Measurements from ENCODE around the gene PNMA8B.

PNMA8B gene

DNA sequence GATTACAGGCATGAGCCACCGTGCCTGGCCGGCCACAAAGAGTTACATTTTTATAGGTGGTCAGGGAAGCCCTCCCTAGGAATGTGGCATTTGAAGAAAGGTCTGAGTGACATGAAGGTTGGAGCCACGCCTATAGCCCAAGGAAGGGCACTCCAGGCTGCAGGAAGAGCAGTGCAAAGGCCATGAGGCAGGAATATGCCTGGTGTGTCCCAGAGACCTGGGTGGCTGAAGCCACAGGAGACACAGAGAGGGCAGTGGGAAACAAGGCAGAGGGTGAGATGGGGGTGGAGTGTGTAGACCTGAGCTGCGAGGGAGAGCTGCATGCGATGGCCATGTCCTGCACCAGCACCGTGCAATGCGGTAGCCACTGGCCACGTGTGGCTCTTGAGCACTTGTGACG, 4.9 kb downstream of the PNMA8B start:
- Mint-ChIP-seq H3K27ac (ENCODE audit: low read depth) (no peak overlapping the region), H3K4me1 (peaks cover 21% of the 10 kb centered on the region), H3K27me3 (peaks cover 92% of the 10 kb centered on the region), H3K36me3 (ENCODE audit: insufficient read depth) (peaks cover 6% of the 10 kb centered on the region), H3K4me3 (no peak overlapping the region), H3K9me3 (no peaks in the 10 kb centered on the region)
- DNase-seq (ENCODE audit: low spot score in 2 of 2) (no peak), ATAC-seq (replicated peaks; ENCODE audit: extremely low read depth, poor library complexity, severe bottlenecking) (no peak)

DNA sequence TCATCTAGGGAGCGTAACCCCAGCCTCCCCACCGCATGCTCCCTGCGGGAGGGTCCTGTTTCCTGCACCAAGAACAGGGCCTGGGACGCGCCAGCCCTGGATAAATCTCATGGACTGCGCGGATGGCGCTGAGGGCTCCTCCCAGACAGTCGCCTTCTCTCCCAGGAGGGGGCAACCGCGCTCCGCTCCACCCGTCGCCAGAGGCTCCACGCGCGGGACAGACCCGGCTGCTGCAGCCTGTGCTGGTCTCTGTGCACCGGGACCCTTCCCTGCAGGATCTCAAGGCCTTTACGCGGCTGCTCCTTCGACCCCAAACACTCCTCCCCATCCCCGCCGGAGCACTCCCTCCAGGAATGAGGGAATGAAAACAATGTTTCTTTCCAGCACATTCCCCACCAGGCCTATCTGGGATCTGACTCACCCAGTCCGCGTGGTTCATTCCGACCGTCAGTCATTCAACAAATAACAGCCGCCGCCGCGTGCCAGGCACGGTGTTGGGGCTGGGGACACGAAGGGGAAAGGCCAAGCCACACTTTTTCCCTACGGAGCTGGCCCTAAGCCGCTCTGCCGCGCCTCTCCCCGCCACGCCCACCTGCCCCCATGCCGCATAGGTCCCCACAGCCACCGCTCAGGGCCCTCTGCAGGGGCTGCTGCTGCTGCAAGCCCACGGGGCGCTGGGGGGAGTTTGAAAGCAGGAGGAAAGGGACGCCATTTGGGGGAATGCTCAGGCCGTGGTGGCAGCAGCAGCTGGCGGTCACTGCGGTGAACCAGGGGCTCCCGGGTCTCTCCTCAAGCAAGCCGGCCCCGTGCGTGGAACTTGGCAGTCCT, 6.0 kb downstream of the PNMA8B start:
- H3K27ac Mint-ChIP-seq (ENCODE audit: low read depth), result no peak overlapping the region
- DNase-seq (ENCODE audit: low spot score in 2 of 2) (no peak), ATAC-seq (replicated peaks; ENCODE audit: extremely low read depth, poor library complexity, severe bottlenecking) (no peak)
- no peak overlapping the region for H3K4me3 Mint-ChIP-seq
- peaks cover 6% of the 10 kb centered on the region for H3K36me3 Mint-ChIP-seq (ENCODE audit: insufficient read depth)
- peaks cover 98% of the 10 kb centered on the region for H3K27me3 Mint-ChIP-seq
- no peaks in the 10 kb centered on the region for H3K9me3 Mint-ChIP-seq
- peaks cover 20% of the 10 kb centered on the region for H3K4me1 Mint-ChIP-seq

GRCh38 chr19:46488551-46488950, 7.1 kb downstream of the PNMA8B start:
- DNase-seq (ENCODE audit: low spot score in 2 of 2), result no peak
- no peak for ATAC-seq (replicated peaks; ENCODE audit: extremely low read depth, poor library complexity, severe bottlenecking)
- H3K36me3 Mint-ChIP-seq (ENCODE audit: insufficient read depth), result peaks cover 5% of the 10 kb centered on the region
- no peak overlapping the region for H3K4me3 Mint-ChIP-seq
- H3K27me3 Mint-ChIP-seq, result peaks cover 98% of the 10 kb centered on the region
- no peaks in the 10 kb centered on the region for H3K9me3 Mint-ChIP-seq
- H3K27ac Mint-ChIP-seq (ENCODE audit: low read depth), result no peak overlapping the region
- H3K4me1 Mint-ChIP-seq, result peaks cover 11% of the 10 kb centered on the region

DNA sequence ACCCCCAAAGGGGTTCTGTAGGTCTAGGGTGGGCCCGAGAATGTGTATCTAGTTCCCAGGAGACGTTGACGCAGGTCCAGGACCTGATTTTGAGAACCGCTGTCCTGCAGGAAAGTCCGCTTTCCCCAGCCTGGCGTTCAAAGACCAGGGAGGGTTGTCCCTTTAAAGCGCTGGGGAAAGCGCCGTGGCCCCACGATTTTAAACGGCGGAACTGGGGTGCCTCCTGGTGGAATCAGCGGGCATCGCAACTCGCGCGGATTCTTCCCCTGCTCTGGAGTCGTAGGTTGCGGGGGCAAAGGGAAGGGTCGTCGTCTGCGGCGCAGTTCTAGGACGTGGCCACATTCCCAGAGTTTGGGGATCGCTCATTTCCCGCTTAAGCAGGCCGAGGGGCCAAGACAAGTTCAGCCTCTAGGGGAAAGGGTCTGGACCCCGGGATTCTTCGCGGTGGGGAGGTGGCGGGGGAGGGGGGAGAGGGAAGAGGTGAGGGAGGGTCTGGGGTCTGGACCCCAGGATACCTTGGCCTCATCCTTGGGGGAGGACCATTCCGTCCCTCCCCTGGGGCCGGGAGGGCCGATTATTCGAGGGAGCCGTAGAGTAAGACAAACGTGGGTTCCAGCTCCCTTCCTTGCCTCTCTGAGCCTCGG, 7.7 kb downstream of the PNMA8B start:
- ATAC-seq (replicated peaks; ENCODE audit: extremely low read depth, poor library complexity, severe bottlenecking) (peak; percentile 46), DNase-seq (ENCODE audit: low spot score in 2 of 2) (peak; percentile 55 to 78)
- Mint-ChIP-seq H3K4me3 (no peak overlapping the region), H3K27ac (ENCODE audit: low read depth) (no peak overlapping the region), H3K27me3 (peaks cover 95% of the 10 kb centered on the region), H3K36me3 (ENCODE audit: insufficient read depth) (peaks cover 5% of the 10 kb centered on the region), H3K9me3 (no peaks in the 10 kb centered on the region), H3K4me1 (peaks cover 11% of the 10 kb centered on the region)

GRCh38 chr19:46487178-46487801, 8.4 kb downstream of the PNMA8B start:
- peaks cover 5% of the 10 kb centered on the region for H3K36me3 Mint-ChIP-seq (ENCODE audit: insufficient read depth)
- H3K4me1 Mint-ChIP-seq, result peaks cover 11% of the 10 kb centered on the region
- no peak for ATAC-seq (replicated peaks; ENCODE audit: extremely low read depth, poor library complexity, severe bottlenecking)
- H3K9me3 Mint-ChIP-seq, result no peaks in the 10 kb centered on the region
- DNase-seq (ENCODE audit: low spot score in 2 of 2), result no peak
- H3K27ac Mint-ChIP-seq (ENCODE audit: low read depth), result no peak overlapping the region
- H3K27me3 Mint-ChIP-seq, result peaks cover 96% of the 10 kb centered on the region
- H3K4me3 Mint-ChIP-seq, result no peak overlapping the region

DNA sequence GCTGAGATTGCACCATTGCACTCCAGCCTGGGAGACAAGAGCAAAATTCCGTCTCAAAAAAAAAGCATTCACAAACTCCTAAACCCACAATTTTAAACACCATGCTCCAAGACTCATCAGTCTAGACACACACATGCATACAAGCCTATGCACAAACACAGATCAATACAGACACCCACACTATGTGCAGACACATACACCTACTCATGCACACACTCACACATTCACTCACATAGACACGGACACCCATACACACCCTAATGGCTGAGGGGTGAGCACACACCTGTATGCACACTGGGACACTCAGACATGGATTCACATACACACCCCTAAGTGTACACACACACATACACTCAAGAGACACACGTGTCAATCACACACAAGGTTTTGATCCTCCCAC, 9.3 kb downstream of the PNMA8B start:
- Mint-ChIP-seq H3K4me3 (no peak overlapping the region), H3K27ac (ENCODE audit: low read depth) (no peak overlapping the region), H3K4me1 (peaks cover 11% of the 10 kb centered on the region), H3K27me3 (peaks cover 96% of the 10 kb centered on the region), H3K36me3 (ENCODE audit: insufficient read depth) (peaks cover 5% of the 10 kb centered on the region), H3K9me3 (no peaks in the 10 kb centered on the region)
- no peak for ATAC-seq (replicated peaks; ENCODE audit: extremely low read depth, poor library complexity, severe bottlenecking)
- DNase-seq (ENCODE audit: low spot score in 2 of 2), result no peak

DNA sequence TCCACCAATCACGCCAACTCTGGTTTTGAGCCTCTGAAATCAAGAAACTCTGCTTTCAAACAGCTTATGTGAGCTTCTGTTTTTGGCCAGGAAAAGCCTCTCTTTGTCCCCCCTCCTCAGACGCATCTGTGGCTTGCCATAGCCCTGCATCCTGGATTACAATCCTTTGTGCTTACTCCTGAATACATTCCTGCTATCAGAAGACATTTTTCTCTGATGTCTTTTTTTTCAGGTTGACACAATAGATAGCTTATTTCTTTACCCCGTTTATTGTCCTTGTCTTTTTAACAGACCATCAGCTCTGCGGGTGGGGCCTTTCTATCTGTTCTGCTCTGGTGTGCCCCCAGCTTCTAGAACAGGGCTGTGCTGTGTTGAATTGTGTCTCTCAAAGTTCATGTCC, 11.0 kb downstream of the PNMA8B start:
- H3K4me1 Mint-ChIP-seq, result peaks cover 11% of the 10 kb centered on the region
- ATAC-seq (replicated peaks; ENCODE audit: extremely low read depth, poor library complexity, severe bottlenecking), result no peak
- no peaks in the 10 kb centered on the region for H3K9me3 Mint-ChIP-seq
- H3K4me3 Mint-ChIP-seq, result no peak overlapping the region
- DNase-seq (ENCODE audit: low spot score in 2 of 2), result no peak
- no peak overlapping the region for H3K27ac Mint-ChIP-seq (ENCODE audit: low read depth)
- H3K36me3 Mint-ChIP-seq (ENCODE audit: insufficient read depth), result peaks cover 3% of the 10 kb centered on the region
- peaks cover 90% of the 10 kb centered on the region for H3K27me3 Mint-ChIP-seq

- Mint-ChIP-seq H3K27me3 (peaks cover 86% of the 10 kb centered on the region), H3K36me3 (ENCODE audit: insufficient read depth) (peaks cover 3% of the 10 kb centered on the region), H3K4me1 (peaks cover 5% of the 10 kb centered on the region), H3K4me3 (no peak overlapping the region), H3K9me3 (no peaks in the 10 kb centered on the region), H3K27ac (ENCODE audit: low read depth) (no peak overlapping the region)
- no peak for ATAC-seq (replicated peaks; ENCODE audit: extremely low read depth, poor library complexity, severe bottlenecking)
- no peak for DNase-seq (ENCODE audit: low spot score in 2 of 2)
Observed at GRCh38 chr19:46482631-46483030, 13.0 kb downstream of the PNMA8B start.

DNA sequence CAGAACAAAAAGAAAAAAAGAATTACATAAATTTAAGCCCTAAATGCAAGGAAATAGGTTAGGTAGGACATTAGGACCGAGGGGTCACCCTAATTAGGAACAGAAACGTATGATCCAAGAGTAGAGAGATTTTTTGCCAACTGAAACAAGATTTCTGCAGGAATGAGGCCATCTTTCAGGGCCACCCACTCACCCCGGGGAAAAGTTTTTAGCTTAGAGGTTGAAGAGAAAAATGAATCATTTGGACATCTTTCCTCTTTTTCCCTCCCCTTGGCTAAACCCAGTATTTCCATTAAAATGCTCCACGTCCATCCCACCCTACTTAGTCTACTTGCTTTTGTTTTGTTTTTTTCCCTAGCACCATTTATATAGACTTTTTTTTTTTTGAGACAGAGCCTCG, 13.7 kb downstream of the PNMA8B start:
- DNase-seq (ENCODE audit: low spot score in 2 of 2) (no peak), ATAC-seq (replicated peaks; ENCODE audit: extremely low read depth, poor library complexity, severe bottlenecking) (no peak)
- H3K36me3 Mint-ChIP-seq (ENCODE audit: insufficient read depth), result peaks cover 3% of the 10 kb centered on the region
- peaks cover 79% of the 10 kb centered on the region for H3K27me3 Mint-ChIP-seq
- H3K4me1 Mint-ChIP-seq, result peaks cover 5% of the 10 kb centered on the region
- H3K4me3 Mint-ChIP-seq, result no peak overlapping the region
- no peaks in the 10 kb centered on the region for H3K9me3 Mint-ChIP-seq
- H3K27ac Mint-ChIP-seq (ENCODE audit: low read depth), result no peak overlapping the region

- Mint-ChIP-seq H3K36me3 (ENCODE audit: insufficient read depth) (no peaks in the 10 kb centered on the region), H3K27ac (ENCODE audit: low read depth) (no peak overlapping the region), H3K4me3 (no peak overlapping the region), H3K4me1 (peaks cover 5% of the 10 kb centered on the region), H3K27me3 (peaks cover 73% of the 10 kb centered on the region), H3K9me3 (no peaks in the 10 kb centered on the region)
- DNase-seq (ENCODE audit: low spot score in 2 of 2) (no peak), ATAC-seq (replicated peaks; ENCODE audit: extremely low read depth, poor library complexity, severe bottlenecking) (no peak)
Observed at GRCh38 chr19:46481223-46481848, 14.3 kb downstream of the PNMA8B start.

- no peak overlapping the region for H3K27ac Mint-ChIP-seq (ENCODE audit: low read depth)
- ATAC-seq (replicated peaks; ENCODE audit: extremely low read depth, poor library complexity, severe bottlenecking), result no peak
- H3K4me1 Mint-ChIP-seq, result peaks cover 5% of the 10 kb centered on the region
- peaks cover 63% of the 10 kb centered on the region for H3K27me3 Mint-ChIP-seq
- H3K9me3 Mint-ChIP-seq, result no peaks in the 10 kb centered on the region
- no peak for DNase-seq (ENCODE audit: low spot score in 2 of 2)
- H3K4me3 Mint-ChIP-seq, result no peak overlapping the region
- no peaks in the 10 kb centered on the region for H3K36me3 Mint-ChIP-seq (ENCODE audit: insufficient read depth)
Observed at GRCh38 chr19:46480415-46480814, 15.3 kb downstream of the PNMA8B start.

GRCh38 chr19:46478356-46478986, 17.2 kb downstream of the PNMA8B start:
- Mint-ChIP-seq H3K4me1 (peaks cover 5% of the 10 kb centered on the region), H3K4me3 (no peak overlapping the region), H3K27me3 (peaks cover 59% of the 10 kb centered on the region), H3K36me3 (ENCODE audit: insufficient read depth) (no peaks in the 10 kb centered on the region), H3K27ac (ENCODE audit: low read depth) (peak overlapping the region; percentile 29), H3K9me3 (no peaks in the 10 kb centered on the region)
- DNase-seq (ENCODE audit: low spot score in 2 of 2) (no peak), ATAC-seq (replicated peaks; ENCODE audit: extremely low read depth, poor library complexity, severe bottlenecking) (peak; percentile 28)

All from central memory CD8-positive, alpha-beta T cell (primary cell).